ENCODE data around the gene HDGF. TPM values are rescaled to one million over a fixed set of nuclear protein-coding genes. Genes with fewer than 3 reads are reported as not detected.

HDGF gene
- total and polyA plus RNA-seq, 9 of the 15 experiments (the other 6 are each of a cell fraction or from before 2014, with no cell fraction given) = 38.8 to 601 (median 400) TPM

GRCh38 chr1:156725683-156726280 is 25.7 kb downstream of the HDGF start (continued):
- TF ChIP-seq UBTF (IDR thresholded peaks at IDR 0.05; ENCODE audit: borderline replicate concordance in 1 of 2, low read depth in 2 of 2, low read length in 2 of 2) (no peak), CBX2 (IDR thresholded peaks at IDR 0.05; ENCODE audit: insufficient read depth, low read length, poor library complexity, severe bottlenecking) (no peak), STAG1 (CRISPR knock-in tag; IDR thresholded peaks at IDR 0.05; ENCODE audit: borderline replicate concordance) (peak; percentile 85), NFE2L1 (tag; IDR thresholded peaks at IDR 0.05; ENCODE audit: borderline replicate concordance, low read depth) (no peak), XRCC5 (IDR thresholded peaks at IDR 0.05; ENCODE audit: low read depth, low read length) (peak; percentile 84; the same call in 1 of the 2 replicates), ELF2 (CRISPR knock-in tag; IDR thresholded peaks at IDR 0.05) (peak; percentile 64), STAT5A (IDR thresholded peaks at IDR 0.05; ENCODE audit: borderline replicate concordance, low read length) (0 out of 2 replicates have a peak, but pooled peaks have one; percentile 19), MYNN (IDR thresholded peaks at IDR 0.05) (no peak; the same call in 1 of the 2 replicates), MYNN (CRISPR knock-in tag; IDR thresholded peaks at IDR 0.05) (no peak), GATAD2A (IDR thresholded peaks at IDR 0.05) (no peak), U2AF2 (optimal IDR thresholded peaks at IDR 0.05; ENCODE audit: low read depth, low read length) (no peak), GATA2 (CRISPR knock-in tag; IDR thresholded peaks at IDR 0.05) (no peak), E2F1 (CRISPR knock-in tag; IDR thresholded peaks at IDR 0.05) (no peak), ZNF133 (CRISPR knock-in tag; IDR thresholded peaks at IDR 0.05) (no peak), ZC3H8 (IDR thresholded peaks at IDR 0.05) (no peak), NCOA6 (IDR thresholded peaks at IDR 0.05) (no peak), CTCF (IDR thresholded peaks at IDR 0.05 in 2 of 3, conservative IDR thresholded peaks at IDR 0.05 in 1 of 3; ENCODE audit: insufficient read depth in 2 of 3, low read depth in 1 of 3, low read length in 3 of 3) (peak; percentile 98 to 99 (median 99)), HDAC6 (IDR thresholded peaks at IDR 0.05; ENCODE audit: low read depth, low read length) (no peak), ZNF282 (CRISPR knock-in tag; IDR thresholded peaks at IDR 0.05) (no peak), ZNF764 (CRISPR knock-in tag; IDR thresholded peaks at IDR 0.05; ENCODE audit: low read depth) (no peak)
- TF ChIP-seq, protein P1, sequence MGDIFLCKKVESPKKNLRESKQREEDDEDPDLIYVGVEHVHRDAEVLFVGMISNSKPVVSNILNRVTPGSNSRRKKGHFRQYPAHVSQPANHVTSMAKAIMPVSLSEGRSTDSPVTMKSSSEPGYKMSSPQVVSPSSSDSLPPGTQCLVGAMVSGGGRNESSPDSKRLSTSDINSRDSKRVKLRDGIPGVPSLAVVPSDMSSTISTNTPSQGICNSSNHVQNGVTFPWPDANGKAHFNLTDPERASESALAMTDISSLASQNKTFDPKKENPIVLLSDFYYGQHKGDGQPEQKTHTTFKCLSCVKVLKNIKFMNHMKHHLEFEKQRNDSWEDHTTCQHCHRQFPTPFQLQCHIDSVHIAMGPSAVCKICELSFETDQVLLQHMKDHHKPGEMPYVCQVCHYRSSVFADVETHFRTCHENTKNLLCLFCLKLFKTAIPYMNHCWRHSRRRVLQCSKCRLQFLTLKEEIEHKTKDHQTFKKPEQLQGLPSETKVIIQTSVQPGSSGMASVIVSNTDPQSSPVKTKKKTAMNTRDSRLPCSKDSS (IDR thresholded peaks at IDR 0.05; ENCODE audit: low read depth, partially characterized antibody) = no peak
- TF ChIP-seq, protein P2, sequence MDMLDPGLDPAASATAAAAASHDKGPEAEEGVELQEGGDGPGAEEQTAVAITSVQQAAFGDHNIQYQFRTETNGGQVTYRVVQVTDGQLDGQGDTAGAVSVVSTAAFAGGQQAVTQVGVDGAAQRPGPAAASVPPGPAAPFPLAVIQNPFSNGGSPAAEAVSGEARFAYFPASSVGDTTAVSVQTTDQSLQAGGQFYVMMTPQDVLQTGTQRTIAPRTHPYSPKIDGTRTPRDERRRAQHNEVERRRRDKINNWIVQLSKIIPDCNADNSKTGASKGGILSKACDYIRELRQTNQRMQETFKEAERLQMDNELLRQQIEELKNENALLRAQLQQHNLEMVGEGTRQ (CRISPR knock-in tag; IDR thresholded peaks at IDR 0.05) = no peak

Measured in K562 (cell line).